Right lobe of liver (tissue), 6 donors: Measurements from ENCODE around the gene GALNT10. TPM values are rescaled to one million over a fixed set of nuclear protein-coding genes. Genes with fewer than 3 reads are reported as not detected.

Experiments
- ATAC-seq, 4 donors: fragments of 200-7000 bp; cut with Tn5 transposase; one replicate each; pipeline ENCODE4 v1.9.1; 2020; ENCODE audit warnings: mild to moderate bottlenecking in 4 of 4, moderate library complexity in 4 of 4
- DNase-seq, 3 donors: peaks; one replicate each; pipeline ENCODE4 v3.0.0-alpha.2; 2020
- H3K27ac ChIP-seq, 3 donors: fragments of 200-600 bp; one replicate each; pipeline ENCODE4 v1.8.0; 2022
- H3K27me3 ChIP-seq, 2 donors: fragments of 200-600 bp; one replicate each; pipeline ENCODE4 v1.8.0; 2022
- H3K36me3 ChIP-seq, 4 donors: fragments of 200-600 bp; sonication (generic) in 1 of 4; one replicate each; pipeline versions ENCODE4 v1.5.1 to v1.8.0; 2017 to 2022; ENCODE audit warnings: control low read depth in 1 of 4
- H3K4me1 ChIP-seq, 4 donors: fragments of 200-600 bp; sonication (generic) in 1 of 4; one replicate each; pipeline versions ENCODE4 v1.5.1 to v1.8.0; 2017 to 2022; ENCODE audit warnings: control low read depth in 1 of 4
- H3K4me3 ChIP-seq, 3 donors: fragments of 200-600 bp; one replicate each; pipeline ENCODE4 v1.8.0; 2022
- H3K9me3 ChIP-seq, 4 donors: fragments of 200-600 bp; sonication (generic) in 1 of 4; one replicate each; pipeline versions ENCODE4 v1.5.1 to v1.8.0; 2017 to 2022; ENCODE audit warnings: control low read depth in 1 of 4
- POLR2A ChIP-seq: fragments of 450-650 bp; IDR thresholded peaks from one replicate; pipeline ENCODE4 v1.6.1; 2017; ENCODE audit warnings: antibody characterized with exemption, mild to moderate bottlenecking
- WGBS: methylation state at CpG from one replicate; pipeline ENCODE4 v1.1.6; 2018; ENCODE audit warnings: low coverage, low lambda C conversion rate; ENCODE audit not compliant: insufficient coverage; ENCODE audit errors: missing lambda C conversion rate; 5-methylcytosine and 5-hydroxymethylcytosine counted together
- intact Hi-C, 2 donors: fragments of 100-400 bp; cut with DNase I; formaldehyde crosslinking; loops; one replicate each; pipeline versions ENCODE4 v1.11.2 to v1.14.1; 2022
- total RNA-seq, 6 experiments: library from RNA; depleted of rRNA in 2 of 6; stranded (reverse); fragments of >200 nt in 2 of 6; fragmentation: NEBNext Ultra II Directional in 3 of 6; extraction: Animal tissue kit (Norgen Biotek cat#: 25700) in 3 of 6; gene quantifications; one replicate each; pipeline versions ENCODE4 v1.1.0 to v1.2.4, GENCODE V29; 2016 to 2023
- TF ChIP-seq, protein P1 (sequence below), 4 donors: fragments of 200-600 bp in 3 of 4; fragments of 450-650 bp in 1 of 4; IDR thresholded peaks; one replicate each; pipeline versions ENCODE4 v1.5.1 to v1.8.0; 2016 to 2022; ENCODE audit warnings: antibody characterized with exemption in 4 of 4, mild to moderate bottlenecking in 2 of 4
- donor health status: DM: no; HTN: yes; CAD: no.
- donor health status: DM: no; HTN: no; CAD: no.
- donor health status: DM: no; HTN: no; CAD: no.
- donor health status: DM: no; HTN: yes; CAD: no.
- donor health status: DM: no; HTN: yes; CAD: no.

The GALNT10 gene
- total RNA-seq, 6 experiments from 2014 or later = 4.0 to 9.7 (median 7.1) TPM

DNA sequence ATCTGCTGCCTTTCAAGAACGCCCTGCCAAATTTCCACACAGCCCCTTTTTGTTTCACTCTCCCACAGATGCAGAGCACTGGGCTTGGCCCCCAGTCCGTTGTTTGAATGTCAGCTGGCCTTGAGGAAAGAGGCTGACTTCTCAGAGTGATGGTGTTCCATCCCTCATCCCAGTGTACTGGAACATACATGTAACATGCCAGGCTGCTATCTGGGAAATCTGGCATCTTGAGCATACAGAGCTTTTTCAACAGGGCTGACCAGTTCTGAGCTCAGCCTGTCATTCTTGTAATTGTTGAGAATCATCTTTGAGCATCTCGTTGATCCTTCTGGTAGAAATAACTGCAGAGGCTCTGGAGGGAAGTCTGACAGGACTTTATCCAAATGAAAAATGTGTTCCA is 2.8 kb downstream of the GALNT10 start:
- 82% methylated on average over 3 of the region's 3 CpGs for WGBS
- no peak overlapping the region for H3K4me3 ChIP-seq
- H3K27ac ChIP-seq = no peak overlapping the region
- TF ChIP-seq, protein P1, sequence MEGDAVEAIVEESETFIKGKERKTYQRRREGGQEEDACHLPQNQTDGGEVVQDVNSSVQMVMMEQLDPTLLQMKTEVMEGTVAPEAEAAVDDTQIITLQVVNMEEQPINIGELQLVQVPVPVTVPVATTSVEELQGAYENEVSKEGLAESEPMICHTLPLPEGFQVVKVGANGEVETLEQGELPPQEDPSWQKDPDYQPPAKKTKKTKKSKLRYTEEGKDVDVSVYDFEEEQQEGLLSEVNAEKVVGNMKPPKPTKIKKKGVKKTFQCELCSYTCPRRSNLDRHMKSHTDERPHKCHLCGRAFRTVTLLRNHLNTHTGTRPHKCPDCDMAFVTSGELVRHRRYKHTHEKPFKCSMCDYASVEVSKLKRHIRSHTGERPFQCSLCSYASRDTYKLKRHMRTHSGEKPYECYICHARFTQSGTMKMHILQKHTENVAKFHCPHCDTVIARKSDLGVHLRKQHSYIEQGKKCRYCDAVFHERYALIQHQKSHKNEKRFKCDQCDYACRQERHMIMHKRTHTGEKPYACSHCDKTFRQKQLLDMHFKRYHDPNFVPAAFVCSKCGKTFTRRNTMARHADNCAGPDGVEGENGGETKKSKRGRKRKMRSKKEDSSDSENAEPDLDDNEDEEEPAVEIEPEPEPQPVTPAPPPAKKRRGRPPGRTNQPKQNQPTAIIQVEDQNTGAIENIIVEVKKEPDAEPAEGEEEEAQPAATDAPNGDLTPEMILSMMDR (IDR thresholded peaks at IDR 0.05) = no peak
- no peak for TF ChIP-seq POLR2A
- H3K4me1 ChIP-seq = no peaks in the 10 kb centered on the region
- no peaks in the 10 kb centered on the region for H3K9me3 ChIP-seq
- DNase-seq (no peak), ATAC-seq (no peak)
- H3K36me3 ChIP-seq = no peaks in the 10 kb centered on the region
- H3K27me3 ChIP-seq = no peaks in the 10 kb centered on the region
- intact Hi-C loops = loop anchor here in 1 of 2 donors (10.0 kb wide), 1 partner anchor 218 kb away; no protein-coding TSS in a partner anchor

DNA sequence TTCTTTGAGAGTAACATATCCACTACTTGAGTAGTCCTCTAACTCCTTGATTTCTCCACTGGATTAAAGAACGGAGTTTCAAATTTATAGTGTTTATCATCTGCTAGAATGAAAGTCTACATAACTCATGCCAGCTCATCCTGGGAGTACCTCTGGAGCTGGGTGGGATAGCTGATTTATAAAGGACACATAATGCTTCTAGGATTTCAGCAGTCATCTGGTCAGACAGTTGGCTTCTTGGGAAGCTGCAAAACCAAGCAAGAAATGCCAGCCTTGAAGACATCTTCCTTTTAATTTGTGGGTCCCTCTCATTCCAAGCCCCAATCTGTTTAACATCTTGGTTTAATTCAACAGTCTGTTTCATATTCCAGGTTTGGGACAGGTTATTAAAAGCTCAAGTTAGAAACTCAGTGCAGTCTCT is 3.2 kb downstream of the GALNT10 start:
- H3K27ac ChIP-seq = no peak overlapping the region
- no peak for DNase-seq
- no peaks in the 10 kb centered on the region for H3K9me3 ChIP-seq
- H3K27me3 ChIP-seq = no peaks in the 10 kb centered on the region
- no peak overlapping the region for H3K4me3 ChIP-seq
- H3K36me3 ChIP-seq = no peaks in the 10 kb centered on the region
- ATAC-seq = no peak
- no peaks in the 10 kb centered on the region for H3K4me1 ChIP-seq
- intact Hi-C loops = loop anchor here in 1 of 2 donors (10.0 kb wide), 1 partner anchor 219 kb away; no protein-coding TSS in a partner anchor
- no CpG with 5 or more reads among the region's 1 CpG for WGBS
- TF ChIP-seq POLR2A = no peak
- TF ChIP-seq, protein P1 (IDR thresholded peaks at IDR 0.05) = no peak

DNA sequence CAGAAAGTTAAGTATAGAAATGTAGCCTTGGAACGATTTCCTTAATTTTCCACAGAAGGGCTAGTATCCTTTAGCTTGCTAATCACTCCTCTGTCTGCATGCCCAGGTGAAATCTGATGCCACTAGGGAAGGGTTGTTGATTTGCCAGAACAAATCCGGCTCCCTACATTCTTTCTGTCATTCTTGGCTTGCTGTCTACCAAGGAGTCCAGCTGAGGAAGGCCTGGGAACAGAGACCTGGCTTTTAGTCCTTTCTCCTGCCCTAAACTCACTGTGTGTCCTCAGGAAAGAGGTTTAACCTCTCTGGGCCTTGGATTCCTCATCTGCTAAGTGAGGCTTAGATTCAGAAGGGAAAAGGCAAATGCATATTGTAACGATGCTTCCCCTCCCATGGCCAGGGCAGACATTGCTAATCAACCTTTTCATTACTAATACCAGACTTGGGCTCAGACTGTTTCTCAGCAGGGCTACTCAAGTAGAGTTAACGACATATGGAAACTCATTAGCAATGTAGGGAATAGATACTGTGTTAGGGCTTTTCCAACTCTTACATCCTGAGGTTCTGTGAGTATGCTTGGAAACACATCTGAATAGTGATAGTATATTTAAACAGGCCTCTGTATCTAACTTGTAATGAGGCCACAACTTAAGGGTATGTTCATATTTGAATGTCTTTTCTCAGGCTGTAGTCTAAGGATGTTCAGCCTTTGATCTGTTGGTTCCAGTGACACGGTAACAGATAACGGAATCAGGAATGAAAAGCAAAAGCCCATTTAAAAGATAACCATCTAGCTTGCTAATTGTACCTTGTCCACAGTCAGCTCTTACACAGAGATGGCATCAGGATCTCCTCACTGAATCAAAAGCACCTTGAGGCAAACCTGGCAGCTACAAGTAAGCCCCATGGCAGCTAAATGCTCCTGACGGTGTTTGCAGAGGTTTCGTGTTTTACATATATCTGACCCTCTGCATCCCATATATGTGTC is 4.1 kb downstream of the GALNT10 start:
- 83% methylated on average over 7 of the region's 8 CpGs for WGBS
- Histone ChIP-seq H3K9me3 (no peaks in the 10 kb centered on the region), H3K36me3 (no peaks in the 10 kb centered on the region), H3K4me1 (no peaks in the 10 kb centered on the region), H3K27me3 (no peaks in the 10 kb centered on the region), H3K27ac (no peak overlapping the region), H3K4me3 (no peak overlapping the region)
- DNase-seq (no peak), ATAC-seq (no peak)
- TF ChIP-seq, protein P1 (IDR thresholded peaks at IDR 0.05) = no peak
- TF ChIP-seq POLR2A = no peak
- intact Hi-C loops = loop anchor here in 1 of 2 donors (10.0 kb wide), 1 partner anchor 220 kb away; no protein-coding TSS in a partner anchor

DNA sequence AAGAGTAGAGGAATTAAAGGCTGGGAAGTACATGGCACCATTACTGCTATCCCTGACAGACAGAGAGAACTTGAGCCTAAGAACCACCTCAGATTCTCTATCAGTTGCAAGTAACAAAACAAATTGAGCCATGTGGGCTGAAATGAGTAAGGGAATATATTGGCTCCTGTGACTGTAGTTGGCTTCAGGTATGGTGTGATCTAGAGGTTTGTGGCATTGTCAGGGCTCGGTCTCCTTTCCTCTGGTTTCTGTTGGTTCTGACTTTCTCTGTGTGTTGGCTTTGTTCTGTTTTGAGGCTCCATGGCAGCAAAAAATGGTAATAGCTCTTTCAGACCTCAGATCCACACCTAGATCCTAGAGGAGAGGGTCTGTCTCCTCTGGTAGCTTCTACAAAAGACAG is 5.7 kb downstream of the GALNT10 start:
- no peaks in the 10 kb centered on the region for H3K4me1 ChIP-seq
- ATAC-seq (no peak), DNase-seq (no peak)
- TF ChIP-seq, protein P1 (IDR thresholded peaks at IDR 0.05) = no peak
- TF ChIP-seq POLR2A = no peak
- no peaks in the 10 kb centered on the region for H3K9me3 ChIP-seq
- H3K4me3 ChIP-seq = no peak overlapping the region
- no peaks in the 10 kb centered on the region for H3K36me3 ChIP-seq
- intact Hi-C loops = loop anchor here in 1 of 2 donors (10.0 kb wide), 1 partner anchor 221 kb away; no protein-coding TSS in a partner anchor
- H3K27ac ChIP-seq = no peak overlapping the region
- no peaks in the 10 kb centered on the region for H3K27me3 ChIP-seq
- no CpG with 5 or more reads among the region's 1 CpG for WGBS
